IPS DF 19.7 (cell line): ENCODE data around the gene ATP1B2.
A peak's percentile ranks its signal among the peaks of the same experiment; 100 is the strongest.
"Not testable (repeated sequence)": the region's sequence is repeated elsewhere in the genome, so short reads cannot be mapped to it uniquely, and the experiment has no call there.

Experiments
- DNase-seq: peaks from one replicate; pipeline ENCODE4 v3.0.0-alpha.2; 2013; ENCODE audit warnings: low read depth, low spot score

The ATP1B2 gene, protein sequence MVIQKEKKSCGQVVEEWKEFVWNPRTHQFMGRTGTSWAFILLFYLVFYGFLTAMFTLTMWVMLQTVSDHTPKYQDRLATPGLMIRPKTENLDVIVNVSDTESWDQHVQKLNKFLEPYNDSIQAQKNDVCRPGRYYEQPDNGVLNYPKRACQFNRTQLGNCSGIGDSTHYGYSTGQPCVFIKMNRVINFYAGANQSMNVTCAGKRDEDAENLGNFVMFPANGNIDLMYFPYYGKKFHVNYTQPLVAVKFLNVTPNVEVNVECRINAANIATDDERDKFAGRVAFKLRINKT

DNA sequence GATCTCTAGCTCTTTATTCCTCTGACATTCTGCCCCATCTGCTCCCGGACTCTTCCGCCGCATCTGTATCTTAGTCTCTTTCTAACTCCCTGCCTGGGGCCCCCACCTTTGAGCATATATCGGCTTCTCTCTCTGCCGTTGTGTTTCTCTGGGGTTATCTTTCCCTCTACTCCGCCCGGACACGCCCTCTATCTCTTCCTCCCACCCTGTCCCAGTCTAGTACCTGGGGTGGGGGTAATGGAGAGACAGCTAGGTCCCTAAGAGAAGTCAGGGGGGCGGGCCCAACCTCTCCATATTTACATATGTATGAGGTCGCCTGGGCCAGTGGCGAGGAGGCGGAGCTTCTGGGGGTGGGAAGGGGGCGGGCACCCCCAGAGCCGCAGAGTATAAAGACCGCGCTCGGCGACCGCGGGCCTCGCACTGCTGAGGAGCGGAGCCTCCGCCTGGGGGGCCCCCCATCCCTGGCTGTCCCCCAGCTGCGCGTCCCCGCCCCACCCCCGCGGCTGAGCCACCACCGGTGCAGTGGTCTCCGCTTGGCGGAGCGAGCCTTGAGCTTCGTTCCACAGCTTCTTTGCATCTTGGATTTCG lies at the start of gene ATP1B2:
ATP1B2 (plus strand) TSS at position 418 of the 588 bp plus-strand sequence. CDS start 593 bp downstream, outside the sequence.
- DNase-seq: peak; percentile 92

DNA sequence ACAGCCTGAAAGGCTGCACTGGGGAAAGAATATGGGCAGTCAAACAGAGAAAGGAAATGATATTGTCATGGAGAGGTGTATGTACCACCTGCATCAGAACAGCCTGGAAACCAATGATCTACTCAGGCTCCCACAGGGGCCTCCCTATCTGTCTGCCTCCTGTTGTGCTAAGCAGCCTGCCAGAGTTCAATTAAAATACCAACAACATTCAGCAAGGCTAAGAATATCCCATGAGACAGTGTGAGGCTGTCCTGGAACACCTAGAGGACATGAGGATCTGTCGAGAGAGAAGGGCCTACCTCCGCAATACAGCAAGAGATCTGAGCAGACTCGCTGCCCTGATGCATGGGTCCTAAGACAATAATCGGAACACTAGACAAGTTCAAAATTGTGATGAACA lies 44.4 kb upstream of the ATP1B2 start:
- DNase-seq: no peak

DNA sequence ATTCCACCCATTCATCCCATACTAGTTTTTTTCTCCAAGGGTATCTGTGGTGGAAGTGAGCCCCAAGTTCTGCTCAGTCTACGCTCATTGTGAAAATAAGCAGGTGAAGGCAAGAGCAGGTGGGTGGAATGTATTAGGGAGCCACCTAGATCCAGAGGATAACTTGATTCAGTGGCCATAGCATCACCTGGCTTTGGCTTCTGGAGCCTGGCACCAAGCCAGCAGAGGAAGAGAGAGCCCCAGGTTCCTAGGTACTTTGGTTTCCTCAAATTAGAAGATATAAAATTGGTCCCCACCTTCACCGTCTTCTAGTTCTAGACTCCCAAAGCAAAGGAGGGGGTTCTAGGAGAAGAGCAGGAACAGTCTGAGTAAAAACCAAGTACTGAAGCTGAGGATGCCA lies 40.1 kb upstream of the ATP1B2 start:
- no peak for DNase-seq

DNA sequence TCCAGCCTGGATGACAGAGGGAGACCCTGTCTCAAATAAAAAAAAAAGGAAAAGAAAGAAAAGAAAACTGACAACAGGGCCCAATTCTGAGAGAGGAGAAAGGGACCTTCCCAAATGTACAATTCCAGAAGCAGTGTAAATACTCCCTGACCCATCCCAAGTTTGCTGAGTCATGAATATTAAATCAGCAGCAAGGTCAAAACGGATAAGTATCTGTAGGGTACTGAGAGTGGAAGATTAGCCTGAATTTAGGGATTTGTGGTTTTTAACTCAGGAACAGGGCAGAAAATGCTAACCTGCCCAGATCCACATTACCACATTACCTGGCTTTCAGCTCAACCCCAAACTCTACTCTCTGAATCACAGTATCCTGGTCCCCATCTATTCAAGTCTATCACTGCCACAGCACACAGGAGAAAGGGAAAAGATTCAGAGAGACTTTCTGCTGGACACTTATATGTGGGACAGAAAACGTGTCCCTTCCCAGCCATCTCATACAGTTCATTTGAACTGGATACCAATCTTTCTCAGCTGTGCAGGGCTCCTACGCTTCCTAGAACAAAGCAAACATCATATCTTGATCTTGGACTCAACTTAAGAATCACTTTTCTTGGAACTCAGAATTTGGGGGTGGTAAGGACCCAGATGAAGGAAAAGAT lies 39.0 kb upstream of the ATP1B2 start:
- DNase-seq: no peak

DNA sequence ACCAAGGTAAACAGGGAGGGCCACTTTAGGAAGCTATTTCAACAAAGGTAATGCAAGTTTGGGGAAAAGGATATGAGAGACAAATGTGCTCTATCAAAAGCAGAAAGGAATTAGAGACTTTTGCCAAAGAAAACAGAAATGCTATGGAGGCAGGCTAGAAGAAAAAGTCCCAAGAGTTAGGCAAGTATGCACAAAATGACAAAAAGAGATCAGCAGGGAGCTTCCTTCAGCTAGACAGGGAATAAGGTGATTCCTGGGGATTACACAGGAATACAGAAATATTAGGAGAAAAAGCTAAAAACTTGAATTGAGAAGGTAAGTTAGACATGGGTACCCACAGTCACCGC lies 38.5 kb upstream of the ATP1B2 start:
- DNase-seq: no peak

DNA sequence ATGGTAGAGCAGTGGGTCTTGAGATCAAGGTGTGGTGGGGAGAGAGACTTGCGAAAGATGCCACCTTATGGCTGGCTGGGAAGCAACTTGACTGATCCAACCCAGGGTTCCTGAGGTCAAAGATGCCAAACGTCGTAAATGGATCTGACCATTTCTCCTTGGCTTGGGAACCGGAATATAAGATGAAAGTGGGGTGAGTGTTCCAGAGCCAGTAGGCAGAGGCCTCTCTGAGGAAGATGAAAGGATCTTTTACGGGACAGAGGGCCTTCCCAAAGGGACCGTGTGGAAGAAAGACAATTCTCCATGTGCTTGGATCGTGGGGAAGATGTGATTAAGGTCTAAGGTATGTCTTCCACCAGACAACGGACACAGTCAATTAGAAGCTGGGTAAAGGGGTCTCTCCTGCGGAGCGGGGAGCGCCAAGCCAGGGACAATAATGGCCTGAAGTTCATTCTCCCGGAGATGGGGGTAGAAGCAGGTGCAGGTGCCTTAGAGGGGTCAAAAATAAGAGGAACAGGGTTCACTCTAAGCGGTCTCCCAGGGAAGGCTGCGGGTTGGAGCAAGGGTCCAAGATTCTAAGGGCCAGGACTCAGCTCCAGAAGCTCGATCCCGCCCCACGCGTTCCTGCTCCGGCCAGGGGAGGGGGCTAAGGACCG lies 36.8 kb upstream of the ATP1B2 start:
- no peak for DNase-seq

DNA sequence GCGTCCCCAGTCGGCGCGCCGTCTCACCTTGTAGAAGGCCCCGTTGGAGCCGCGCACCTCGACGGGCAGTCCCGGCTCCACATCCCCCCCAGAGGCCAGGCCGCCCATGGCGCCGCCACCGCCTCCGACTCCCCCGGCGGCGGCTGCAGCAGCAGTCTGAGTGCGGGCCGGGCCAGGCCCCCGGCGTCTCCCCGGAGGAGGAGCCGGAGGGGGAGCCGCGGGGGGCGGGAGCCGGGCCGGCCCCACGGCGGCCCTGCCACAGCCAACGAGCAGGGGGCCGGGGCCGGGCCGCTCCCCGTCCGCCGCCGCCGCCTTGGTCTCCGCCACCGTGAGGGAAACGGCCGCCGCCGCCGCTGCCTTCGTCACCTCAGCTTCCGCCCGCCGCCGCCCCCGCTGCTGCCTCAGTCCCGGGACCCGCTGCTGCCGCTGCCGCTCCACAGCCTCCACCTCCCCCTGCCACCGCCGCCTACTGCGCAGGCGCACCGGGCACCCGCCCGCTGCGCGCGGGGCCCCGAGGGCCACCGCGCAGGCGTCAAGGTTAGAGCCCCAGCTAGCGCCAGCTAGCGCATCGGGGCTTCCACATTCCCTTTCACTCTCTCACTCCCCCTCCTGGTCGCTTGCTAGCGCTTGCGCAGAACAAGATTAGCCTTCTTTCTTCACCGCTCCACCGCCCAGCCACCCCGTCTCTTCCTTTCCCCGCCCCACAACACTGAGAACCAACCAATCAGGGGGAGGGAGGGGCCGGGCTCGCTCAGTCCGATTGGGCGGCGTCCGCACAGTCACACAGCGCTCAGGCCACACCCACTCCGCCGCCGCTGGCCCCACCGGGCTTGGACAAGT lies 36.1 kb upstream of the ATP1B2 start, which contains the start of gene FXR2:
FXR2 (minus strand) TSS at position 473 of the 840 bp plus-strand sequence; CDS start at position 108, 365 bp downstream.
- peak; percentile 98 for DNase-seq

DNA sequence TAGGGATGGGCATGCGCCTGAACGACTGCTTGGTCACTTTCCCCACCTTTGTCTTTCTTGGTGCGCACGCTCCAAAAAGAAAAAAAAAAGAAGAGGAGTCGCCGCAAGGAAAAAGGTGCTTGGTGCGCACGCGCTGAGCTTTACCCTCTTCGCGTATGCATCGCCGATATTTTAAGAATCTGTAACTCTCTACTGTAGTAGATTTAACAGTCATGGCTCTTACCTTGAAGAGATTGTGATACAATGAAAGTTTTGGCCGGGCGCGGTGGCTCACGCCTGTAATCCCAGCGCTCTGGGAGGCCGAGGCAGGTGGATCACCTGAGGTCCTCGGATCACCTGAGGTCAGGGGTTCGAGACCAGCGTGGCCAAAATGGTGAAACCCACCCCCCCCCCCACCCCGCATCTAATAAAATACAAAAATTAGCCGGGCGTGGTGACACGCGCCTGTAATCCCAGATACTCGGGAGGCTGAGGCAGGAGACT lies 35.4 kb upstream of the ATP1B2 start:
- no peak for DNase-seq

DNA sequence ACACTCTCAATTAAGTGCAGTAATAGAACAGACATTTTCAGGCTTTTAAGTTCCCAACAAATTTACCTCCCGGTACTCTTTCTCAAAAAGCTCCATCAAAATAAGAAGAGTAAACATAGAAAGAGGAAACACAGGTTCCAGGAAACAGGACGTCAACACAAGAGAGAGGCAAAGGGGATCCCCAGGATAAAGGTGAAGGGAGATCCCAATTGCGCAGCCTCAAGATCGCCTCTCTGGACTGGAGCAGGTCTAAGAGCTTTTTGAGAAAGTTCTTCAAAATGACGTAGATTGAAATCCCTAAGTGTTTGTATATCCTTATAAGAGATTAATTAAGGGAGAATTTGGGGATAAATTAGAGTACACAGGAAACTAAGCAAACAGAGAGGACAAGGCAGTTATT lies 32.1 kb upstream of the ATP1B2 start:
- DNase-seq: no peak

DNA sequence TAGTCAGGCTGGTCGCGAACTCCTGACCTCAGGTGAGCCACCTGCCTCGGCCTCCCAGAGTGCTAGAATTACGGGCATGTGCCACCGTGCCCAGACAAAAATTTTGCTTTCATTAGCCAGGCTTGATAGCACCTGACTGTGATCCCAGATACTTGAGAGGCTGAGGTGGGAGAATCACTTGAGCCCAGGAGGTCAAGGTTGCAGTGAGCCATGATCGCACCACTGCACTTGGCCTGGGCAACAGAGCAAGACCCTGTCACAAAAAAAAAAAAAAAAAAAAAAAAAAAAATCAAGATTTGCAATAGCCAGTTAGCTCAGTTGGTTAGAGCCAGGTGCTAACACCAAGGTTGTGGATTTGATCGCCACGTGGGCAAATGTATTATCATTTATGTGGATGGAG lies 29.9 kb upstream of the ATP1B2 start:
- DNase-seq: no peak

DNA sequence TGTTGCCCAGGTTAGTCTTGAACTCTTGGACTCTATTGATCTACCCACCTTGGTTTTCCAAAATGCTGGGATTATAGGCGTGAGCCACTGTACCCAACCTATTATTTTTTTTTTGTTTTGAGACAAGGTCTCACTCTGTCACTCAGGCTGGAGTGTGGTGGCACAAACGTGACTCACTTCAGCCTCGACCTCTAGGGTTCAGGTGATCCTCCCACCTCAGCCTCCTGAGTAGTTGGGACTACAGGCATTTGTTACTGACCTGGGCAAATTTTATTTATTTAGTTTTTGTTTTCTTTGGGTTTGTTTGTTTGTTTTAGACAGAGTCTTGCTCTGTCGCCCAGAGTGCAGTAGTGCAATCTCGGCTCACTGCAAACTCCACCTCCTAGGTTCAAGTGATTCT lies 27.1 kb upstream of the ATP1B2 start:
- DNase-seq: no peak

DNA sequence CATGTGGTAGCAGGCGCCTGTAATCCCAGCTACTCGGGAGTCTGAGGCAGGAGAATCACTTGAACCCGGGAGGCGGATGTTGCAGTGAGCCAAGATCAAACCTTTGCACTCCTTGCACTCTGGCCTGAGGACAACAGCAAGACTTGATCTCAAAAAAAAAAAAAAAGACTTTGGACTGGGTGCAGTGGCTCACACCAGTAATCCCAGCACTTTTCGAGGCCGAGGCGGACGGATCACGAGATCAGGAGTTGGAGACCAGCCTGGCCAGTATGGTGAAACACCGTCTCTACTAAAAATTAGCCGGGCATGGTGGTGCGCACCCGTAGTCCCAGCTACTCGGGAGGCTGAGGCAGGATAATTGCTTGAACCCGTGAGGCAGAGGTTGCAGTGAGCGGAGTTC lies 25.0 kb upstream of the ATP1B2 start:
- not testable (repeated sequence) for DNase-seq

DNA sequence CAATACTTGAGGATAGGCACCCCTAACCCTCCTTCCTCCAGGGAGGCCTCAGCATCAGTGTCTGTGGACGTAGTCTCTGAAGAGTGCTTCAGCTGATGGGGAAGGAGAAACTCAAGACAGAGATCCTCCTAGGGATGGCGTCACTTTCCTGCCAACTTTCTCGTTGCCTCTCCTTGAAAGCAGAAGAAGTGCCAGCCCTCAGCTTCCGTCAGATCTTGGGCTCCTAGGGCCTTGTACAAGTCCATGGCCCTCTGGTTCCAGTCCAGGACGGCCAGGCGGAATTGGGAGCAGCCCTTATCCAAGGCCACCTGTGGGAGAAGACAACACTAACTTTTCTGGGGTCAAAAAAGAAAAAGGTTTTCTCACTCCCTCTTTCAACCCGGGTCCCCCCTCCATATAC lies 24.4 kb upstream of the ATP1B2 start:
- DNase-seq: no peak

DNA sequence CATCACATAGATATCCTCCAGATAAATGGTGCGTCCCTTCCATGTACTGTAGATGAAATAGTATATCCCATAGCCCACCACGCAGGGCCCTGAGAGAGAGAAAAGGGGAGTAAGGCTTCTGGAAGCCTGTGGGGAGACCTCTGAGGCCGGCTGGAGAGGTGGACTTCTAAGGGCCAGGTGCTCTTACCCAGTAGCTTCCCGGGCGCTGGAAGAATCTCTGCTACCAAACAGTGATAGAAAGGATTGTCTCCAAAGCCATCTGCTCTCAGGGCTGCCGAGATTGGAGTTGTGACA lies 23.8 kb upstream of the ATP1B2 start:
- no peak for DNase-seq

DNA sequence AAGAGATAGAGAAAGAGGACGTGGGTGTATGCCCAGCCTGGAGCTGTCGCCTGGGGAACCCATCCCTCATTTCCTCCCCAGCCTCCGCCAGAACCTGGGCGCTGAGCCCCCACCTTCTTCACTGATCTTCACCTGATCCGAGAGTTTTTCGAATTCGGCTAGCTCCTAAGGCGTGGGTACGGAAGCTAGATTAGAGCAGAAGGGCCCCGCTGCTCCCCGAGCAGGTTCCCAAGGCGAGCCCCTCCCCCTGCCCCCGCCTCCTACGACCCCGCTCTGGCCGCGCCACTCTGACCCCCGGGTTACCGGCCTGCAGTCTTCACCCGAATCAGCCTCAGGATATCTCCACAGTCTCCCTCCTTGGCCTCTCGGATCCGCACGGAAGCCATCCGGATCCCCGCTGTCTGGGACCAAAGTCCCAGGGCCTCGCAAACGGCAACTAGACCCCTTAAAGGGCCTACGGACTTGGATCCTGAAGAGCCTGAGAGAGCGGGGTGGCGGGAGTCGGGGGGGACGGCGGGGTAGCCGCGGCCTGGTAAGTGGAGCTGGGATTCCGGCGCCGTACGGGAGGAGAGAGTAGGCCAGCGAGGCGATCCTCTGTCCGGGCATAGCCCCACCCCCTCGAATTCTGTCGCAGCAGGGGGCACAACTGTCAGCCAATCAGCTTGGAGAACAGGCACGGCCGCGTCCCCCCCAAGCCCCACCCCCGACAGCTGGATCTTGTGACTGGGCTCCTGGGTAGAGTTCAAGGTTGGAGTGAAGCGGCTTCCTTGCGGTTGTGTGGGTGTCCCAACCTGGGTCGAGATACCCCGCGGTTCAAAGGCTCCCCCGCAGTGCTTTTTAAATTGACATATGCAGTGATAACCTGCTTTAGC lies 23.2 kb upstream of the ATP1B2 start, which contains the start of gene SAT2:
SAT2 (minus strand) TSS at position 572 of the 872 bp plus-strand sequence; CDS start at position 386, 186 bp downstream.
- DNase-seq: peak; percentile 78

DNA sequence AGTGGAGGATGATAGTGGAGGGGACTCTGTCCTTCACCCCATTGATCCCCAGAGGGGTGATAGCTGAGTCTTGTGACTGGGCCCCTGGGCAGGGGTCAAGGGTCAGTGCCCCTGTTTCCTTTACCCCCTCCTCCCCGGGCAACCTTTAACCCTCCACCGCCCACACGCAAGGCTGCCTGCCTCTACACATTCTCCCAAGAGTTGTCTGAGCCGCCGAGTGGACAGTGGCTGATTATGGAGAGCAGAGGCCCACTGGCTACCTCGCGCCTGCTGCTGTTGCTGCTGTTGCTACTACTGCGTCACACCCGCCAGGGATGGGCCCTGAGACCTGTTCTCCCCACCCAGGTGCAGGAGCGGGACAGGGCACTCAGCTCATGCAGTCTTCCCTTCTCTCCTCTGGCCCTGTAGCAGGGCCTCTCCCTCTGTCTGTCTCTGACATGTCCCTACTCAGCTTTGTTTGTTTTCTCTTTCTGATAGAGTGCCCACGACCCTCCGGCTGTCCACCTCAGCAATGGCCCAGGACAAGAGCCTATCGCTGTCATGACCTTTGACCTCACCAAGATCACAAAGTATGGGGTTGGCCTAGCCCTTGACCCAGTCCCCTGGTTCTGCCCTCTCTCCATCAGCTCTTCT lies 20.7 kb upstream of the ATP1B2 start, which contains the start of gene SHBG:
SHBG (plus strand) TSS at position 197 of the 633 bp plus-strand sequence; CDS start at position 235, 38 bp downstream.
- no peak for DNase-seq

DNA sequence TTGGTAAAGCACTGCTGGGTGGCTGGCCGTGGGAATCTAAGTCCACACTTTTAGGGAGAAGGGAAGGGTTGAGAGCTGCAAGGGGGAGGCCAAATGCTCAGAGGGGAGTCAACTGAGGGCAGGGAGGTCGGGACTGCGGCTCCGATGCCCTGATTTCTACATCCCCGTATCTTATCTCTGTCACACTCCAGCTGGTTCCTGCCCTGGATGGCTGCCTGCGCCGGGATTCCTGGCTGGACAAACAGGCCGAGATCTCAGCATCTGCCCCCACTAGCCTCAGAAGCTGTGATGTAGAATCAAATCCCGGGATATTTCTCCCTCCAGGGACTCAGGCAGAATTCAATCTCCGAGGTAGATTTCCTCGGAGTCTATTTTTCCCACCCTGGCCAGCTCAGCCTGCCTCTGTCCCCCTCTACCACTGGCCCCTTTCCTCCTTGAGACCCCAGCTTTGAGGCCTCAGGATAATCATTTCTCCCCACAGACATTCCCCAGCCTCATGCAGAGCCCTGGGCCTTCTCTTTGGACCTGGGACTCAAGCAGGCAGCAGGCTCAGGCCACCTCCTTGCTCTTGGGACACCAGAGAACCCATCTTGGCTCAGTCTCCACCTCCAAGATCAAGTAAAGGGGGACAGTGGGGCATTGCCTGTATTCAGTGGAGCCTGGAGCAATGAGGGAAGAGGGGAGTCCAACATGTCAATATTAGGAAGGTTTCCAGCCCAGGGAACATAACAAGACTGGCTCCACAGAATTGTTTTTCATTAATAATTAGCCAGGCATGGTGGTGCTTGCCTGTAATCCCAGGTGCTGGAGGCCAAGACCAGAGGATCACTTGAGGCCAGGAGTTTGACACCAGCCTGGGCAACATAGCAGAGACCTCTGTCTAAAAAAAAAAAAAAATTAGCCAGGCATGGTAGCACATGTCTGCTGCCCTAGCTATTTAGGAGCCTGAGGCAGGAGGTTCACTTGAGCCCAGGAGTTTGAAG lies 19.0 kb upstream of the ATP1B2 start:
- no peak for DNase-seq

DNA sequence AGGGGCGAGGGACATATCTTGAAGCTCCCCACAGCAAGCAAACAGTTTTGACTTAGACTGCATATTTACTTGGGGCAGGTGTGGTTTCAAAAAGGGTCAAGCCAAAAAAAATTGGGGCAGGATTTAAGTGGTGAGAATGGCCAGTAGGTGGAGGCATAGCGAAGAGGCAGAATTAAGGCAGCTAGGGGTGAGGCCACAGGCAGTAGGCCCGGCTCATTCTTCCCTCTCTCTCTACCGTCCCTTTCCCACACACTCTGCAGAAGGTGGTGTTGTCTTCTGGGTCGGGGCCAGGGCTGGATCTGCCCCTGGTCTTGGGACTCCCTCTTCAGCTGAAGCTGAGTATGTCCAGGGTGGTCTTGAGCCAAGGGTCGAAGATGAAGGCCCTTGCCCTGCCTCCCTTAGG lies 18.2 kb upstream of the ATP1B2 start:
- no peak for DNase-seq

DNA sequence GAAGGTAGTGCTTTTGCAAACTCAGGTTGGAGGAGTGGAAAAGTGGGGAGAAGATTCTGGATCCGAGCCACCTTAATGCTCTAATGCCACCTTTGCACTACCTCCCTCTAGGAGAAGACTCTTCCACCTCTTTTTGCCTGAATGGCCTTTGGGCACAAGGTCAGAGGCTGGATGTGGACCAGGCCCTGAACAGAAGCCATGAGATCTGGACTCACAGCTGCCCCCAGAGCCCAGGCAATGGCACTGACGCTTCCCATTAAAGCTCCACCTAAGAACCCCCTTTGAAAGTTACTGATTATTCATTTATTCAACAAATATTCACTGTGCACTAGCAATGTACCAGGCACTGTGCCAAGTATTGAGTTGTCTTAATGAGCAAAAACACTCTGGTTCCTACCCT lies 17.6 kb upstream of the ATP1B2 start:
- DNase-seq: no peak
